Measurements from ENCODE around the gene AUH.

AUH gene

GRCh38 chr9:91243029-91243428 is 118.7 kb downstream of the AUH start:
- no peak for DNase-seq

DNA sequence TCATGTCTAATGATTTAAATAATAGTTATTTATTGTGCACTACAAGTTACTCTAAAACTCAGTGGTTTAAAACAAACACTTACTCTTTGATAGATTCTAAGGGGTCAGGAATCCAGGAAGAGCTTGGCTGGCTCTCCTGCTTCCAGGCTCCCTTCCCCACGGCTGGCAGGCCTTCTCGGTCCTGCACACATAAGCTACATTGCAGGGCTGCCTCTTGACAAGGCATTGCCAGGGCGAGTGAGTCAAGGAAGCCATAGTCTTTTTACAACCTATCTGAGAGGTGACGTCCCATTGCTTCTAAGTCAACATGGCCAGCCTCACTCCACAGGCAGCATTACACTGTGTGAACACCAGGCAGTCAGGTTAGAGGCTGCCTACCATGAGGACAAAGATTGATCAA is 119.8 kb downstream of the AUH start:
- DNase-seq = no peak

GRCh38 chr9:91240596-91241165 is 121.0 kb downstream of the AUH start:
- DNase-seq = no peak

DNA sequence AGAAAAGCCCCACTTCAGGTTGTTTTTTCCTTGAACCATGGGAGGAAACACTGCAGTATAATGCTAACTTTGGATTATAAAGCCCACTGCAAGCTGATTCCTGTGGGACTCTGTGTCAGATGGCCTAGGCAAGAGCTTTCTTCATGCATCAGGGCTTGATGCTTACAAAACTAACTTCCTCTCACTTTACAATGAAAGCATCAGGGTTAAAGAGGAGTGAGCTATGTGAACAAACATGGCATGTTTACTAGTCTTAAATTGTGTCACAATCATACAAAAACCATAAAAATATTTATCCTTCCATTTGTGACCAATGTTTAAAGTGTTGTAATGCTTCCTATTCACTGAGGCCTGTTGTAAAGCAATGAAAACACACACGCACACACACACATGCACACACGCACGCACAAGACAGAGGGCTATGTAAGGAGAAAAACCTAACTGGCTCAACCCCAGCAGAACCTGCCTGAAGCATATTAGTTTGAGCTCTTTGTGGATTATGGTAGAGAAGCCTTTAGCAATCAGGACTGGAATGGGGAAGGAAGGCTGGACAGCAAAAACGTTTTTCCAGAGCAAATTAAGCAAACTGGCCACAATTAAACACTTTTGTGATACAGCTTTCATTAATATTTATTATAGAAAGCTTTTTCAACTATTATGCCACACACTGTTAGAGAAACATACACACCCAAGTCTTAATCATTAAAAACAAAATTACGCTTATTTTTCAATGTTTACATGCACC is 122.2 kb downstream of the AUH start:
- DNase-seq = no peak

- DNase-seq = no peak
Observed at GRCh38 chr9:91234523-91234922, 127.2 kb downstream of the AUH start.

DNA sequence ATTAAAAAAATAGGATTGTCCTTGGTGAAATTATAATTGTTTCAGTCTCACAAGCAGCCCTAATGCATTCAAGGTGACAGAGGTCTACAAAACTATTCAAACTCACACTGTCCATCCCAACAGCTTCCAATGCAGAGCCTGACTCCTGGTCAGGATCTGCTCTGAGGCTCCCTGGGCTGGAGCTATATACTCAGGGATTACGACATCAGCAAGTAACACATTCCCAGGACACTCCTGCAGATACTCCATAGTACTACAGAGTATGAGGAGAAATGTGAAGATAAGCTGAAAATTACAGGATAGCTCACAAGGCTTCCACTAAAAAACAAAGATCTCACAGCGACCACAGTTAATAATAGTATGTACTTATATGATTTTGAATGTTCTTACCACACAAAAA is 130.1 kb downstream of the AUH start:
- no peak for DNase-seq

DNA sequence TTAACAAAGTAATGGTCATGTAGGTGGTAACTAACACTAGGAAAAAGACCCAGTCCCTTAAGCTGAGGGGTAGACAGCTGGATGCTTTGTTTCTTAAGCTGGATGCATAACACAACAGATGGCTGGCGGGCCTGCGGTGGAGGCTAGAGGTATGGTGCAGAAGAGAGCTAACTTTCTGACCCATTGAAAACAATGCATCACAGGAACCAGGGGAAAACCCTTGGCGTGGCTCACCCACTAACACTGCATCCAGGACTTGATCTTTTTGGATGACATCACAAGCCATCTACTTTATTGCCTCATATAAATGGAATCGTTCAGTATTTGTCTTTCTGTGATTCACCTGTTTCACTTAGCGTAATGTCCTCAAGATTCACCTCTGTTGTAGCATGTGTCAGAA is 138.7 kb downstream of the AUH start:
- DNase-seq = no peak

DNA sequence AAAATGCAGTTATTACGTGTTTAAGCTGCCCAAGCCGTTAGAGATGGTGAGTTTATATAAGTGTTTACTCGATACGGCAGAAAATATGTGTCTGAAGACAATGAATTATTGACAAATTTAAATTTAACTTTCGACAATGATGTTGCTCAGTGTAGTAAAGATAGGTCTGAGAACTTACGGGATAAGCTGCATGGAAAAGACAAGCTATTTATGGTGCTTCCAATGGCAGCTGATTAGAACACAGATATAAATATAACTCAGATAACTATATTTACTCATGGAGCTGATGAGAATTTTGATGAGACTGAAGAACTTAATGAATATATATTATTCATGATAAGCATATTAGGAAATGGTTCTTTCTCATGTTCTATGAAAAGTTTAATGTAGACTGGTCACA is 139.3 kb downstream of the AUH start:
- DNase-seq = no peak

DNA sequence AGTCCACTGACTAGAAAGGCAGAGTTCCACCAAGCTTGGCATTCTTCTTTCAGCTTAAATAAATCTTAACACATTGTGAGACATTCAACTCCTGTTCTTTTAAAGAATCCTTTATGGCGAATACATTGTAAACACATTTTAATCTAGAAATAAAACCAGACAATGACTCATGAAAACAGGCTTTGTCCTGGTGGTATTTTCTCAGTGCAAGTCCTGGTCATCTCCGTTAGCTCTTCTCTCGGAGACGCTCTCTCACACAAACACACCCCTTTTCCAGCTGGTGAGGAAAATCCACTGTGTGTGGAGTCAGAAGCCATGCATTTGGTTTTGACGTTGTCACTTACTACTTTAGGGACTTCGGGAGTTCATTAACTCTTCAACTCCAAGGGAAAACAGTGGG is 140.4 kb downstream of the AUH start:
- no peak for DNase-seq

DNA sequence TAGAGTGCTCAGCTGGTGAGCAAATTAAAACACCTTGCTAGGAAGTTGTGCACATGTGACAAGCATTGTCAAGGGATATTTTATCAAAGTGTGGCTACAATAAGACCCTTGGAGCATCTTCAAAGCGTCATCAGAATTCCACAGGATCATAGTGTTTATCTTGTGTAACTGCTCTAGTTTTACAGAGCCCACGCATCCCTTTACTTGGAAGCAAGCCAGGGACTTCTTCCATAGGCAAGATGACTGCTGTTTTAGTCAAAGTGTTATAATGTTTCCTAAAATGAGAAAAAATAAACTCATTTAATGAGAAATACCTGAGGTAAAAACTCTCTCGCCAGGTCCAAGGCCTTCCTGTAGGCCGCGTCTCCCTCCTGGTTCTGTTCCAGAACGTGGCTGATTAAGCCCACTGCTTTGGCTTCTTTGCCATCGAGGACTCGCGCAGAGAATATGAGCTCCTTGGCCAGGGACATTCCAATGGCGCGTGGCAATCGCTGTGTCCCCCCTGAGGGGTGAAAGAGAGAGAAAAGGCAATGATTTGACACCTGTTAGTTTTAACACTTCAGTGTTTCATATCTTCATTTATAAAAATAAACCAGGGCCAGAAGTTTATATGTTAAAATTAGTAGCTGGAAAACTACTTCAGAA is 141.1 kb downstream of the AUH start:
- no peak for DNase-seq

DNA sequence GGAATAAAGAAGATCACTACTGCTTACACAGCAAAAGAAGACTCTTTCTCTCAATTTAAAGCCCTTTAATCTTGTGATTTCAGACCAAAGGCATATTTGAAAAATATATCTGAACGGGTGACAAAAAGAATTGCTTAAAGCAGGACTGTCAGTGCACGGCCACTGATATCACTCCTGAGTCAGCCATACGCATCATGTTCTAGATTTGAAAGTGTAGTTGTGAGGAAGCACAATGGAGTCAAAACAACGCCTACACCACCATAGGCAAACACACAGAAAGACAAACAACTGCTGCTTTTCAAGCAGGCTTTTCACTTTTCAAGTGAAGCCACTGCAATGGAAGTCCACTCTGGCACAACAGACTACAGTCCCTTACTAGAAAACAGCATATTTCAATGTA is 141.7 kb downstream of the AUH start:
- no peak for DNase-seq

GRCh38 chr9:91219557-91219956 is 142.2 kb downstream of the AUH start:
- no peak for DNase-seq

DNA sequence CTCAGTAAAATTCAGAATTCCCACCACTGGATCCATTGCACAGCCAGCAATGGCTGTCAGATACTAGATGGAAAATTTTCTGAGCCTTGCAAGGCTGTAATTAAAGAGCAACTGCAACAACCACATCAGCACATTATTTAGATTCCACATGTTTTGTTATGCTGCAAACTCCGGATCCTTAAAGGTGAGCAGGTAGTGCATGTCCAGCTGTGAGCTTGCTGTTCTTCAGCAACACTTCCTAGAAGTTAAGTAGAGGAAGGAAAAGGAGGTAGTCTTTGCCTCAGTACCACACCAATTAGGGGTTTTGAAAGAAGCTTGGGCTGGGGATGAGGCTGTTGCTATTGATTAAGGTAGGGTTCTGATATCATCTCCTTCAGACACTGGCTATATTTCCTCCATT is 144.3 kb downstream of the AUH start:
- no peak for DNase-seq

DNA sequence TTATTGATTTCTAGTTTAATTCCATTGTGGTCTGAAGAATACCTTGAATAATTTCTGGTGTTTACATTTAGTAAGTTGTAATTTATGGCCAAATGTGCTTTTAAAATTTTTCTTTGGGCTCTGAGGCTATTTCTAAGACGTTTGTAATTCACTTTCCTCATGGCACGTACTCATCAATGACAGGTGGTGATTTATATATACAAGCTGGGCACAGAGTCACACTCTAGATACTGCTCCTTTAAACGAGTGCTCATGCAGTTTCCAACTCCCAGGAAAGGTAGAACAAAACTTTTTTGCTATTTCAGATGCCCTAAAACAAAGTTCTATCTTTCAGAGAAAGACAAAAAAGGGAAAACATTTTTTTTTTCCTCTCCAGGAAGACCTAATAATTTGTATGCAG is 146.9 kb downstream of the AUH start:
- DNase-seq = no peak

DNA sequence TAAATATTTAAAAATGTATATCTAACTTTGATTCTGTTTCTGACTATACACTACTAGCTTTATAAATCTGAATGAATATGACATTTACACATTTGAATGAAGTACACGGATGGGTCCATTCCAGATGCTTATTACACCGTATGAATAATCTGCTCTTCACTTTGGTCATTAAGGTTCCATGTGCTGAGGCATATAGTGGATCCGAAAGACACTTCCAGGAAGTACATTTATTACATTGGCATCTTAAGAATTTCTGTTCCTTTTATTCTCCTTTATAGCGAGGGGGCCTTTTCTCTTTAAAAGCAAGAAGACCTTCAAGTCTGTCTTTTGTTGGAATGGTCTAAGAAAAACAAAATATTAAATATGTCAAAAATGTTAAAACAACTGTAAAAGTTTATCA is 147.6 kb downstream of the AUH start:
- no peak for DNase-seq

DNA sequence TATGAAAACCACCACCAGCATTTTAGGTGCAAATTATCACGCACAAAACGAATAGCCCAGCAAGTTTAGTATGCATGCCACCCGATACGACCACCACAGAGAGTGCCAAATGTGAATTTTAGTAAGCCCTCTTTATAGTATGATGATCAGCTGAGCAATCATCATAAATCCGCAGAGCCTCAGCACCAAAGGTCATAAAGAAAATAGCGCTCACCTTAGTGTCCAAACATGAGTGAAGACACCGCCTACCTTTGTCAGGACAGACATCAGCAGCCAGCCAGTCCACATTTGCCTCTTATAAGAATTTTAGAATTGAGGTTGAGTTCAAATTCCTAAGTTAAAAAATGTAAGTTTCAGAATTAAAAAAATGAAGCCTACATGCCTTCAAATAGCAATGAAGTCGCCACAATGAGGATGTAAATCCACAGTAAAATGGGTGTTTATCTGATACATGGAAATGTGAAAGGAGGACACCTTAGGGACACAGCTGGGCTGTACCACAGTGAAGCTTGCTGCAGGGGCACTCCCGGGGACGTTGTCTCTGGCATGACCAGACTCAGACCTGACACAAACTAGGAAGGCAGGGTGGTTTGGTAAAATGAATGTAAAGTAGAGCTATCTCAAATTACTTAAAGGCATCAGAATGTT is 149.0 kb downstream of the AUH start:
- no peak for DNase-seq

- no peak for DNase-seq
Observed at GRCh38 chr9:91211919-91212318, 149.8 kb downstream of the AUH start.

DNA sequence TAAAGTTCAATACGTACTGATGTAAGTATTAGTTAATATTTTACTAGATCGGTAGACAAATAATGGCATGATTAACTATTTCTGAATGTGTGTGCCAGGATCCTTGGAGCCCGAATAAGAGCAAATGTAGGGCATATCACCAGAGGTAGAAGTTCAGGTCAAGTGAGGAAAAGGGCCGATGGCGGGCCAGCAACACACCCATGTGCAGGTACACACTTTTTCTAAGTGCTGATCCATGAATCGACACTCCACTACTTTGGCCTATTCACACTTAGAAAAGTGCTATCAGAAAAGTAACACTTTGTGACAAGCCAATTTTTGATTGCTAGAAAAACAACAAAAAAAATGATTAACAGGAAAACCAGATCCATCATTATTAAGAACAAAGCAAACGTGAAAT is 150.3 kb downstream of the AUH start:
- DNase-seq = no peak

DNA sequence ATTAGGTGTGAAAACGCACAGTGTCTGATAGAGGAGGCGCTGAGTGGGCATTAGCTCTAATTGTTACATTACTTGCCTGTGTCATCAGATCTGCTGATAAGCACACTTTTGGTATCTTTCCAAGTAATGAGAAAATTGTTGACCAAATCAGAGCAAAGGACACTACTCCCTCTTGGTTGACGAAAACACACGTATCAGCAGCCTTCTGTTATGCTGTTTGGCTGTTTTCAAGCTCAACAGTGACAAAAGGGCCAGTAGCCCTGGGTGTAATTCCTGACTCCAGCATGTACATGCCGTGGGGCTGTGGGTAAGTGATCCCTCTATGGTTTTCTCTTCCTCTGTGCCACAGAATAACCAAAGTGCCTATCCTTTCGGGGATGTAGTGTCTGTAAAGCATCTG is 151.4 kb downstream of the AUH start:
- DNase-seq = no peak

DNA sequence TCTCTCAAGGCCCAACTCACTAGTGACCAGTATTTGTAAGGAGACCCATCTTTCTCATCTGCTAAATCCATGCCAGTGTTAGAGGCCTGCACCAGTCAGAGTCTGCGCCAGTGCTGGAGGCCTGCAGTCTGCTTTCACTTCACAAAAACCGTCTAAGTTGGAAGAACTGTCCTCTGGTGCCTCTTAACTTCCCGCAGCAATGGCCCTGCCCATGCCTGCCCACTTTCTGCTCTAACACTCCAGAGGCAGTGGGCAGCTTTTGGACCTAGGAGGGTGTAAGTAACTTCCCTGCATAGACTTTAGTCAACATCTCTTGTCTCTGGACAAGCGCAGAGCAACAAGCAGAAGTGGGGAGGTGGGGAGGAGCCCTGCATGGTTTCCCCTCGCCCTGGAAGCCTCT is 152.9 kb downstream of the AUH start:
- no peak for DNase-seq

GRCh38 chr9:91208419-91208745 is 153.3 kb downstream of the AUH start:
- DNase-seq = no peak

DNA sequence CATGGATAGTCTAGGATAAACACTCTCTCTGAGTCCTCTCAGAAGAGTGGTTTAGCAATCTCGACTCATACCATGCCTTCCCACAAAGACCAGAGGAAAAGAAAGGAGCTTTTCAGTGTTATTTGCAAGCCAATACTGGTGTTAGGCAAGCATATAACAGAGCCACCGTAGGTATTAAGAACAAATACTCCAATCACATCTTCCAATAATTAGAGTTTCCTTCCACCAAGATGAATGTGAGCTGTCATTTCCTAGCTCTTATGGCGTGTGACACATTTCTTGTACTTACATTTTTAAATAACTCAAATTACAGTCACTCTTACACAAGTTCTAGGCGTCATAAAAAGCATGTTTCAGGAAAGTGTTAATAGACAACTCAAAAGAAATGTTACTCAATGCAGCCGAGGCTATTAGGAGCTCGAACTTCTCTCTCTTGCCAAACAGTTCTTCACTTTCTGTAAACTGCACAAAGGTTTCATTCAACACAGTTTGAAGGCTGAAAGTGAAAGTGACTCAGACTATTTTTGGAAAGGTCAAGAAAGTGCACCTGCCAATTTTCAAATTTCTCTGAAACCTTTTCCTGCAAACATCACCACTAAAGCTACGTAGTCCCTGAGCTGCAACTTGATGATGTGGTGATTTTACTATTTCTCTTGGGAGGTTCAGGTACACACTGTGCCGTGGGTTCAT is 153.8 kb downstream of the AUH start:
- DNase-seq = no peak

DNA sequence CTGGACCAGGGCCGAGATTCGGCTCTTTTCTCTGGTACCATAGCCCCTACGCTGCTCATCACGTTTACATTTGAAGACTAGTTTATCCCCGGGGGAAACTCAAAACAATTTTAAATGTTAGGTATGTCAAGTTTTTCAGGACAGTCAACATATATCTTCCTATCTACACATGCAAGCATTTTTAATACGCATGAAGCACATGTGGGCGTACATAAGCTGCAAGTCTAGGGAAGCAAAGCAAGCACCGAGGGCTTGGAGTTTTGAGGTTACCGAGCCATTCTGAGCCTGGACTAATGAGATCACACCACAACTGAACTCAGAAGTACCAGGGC is 154.4 kb downstream of the AUH start:
- no peak for DNase-seq

- no peak for DNase-seq
Observed at GRCh38 chr9:91206806-91207205, 154.9 kb downstream of the AUH start.

All from NK-92 treated with Interleukin-12 subunit alpha and Interleukin-12 subunit beta, amount 100 ng/mL, for 24 hours (cell line).